CMK (cell line): Measurements from ENCODE around the gene RAB6B.

Experiments used
- DNase-seq: peaks from one replicate; pipeline ENCODE4 v3.0.0-alpha.2; 2010; ENCODE audit warnings: low read depth

The RAB6B gene

GRCh38 chr3:133895208-133896001 lies at the start of gene RAB6B:
TSS of gene RAB6B (minus strand) at chr3:133895882. CDS start at chr3:133895466, 416 bp downstream.
- DNase-seq: no peak

- DNase-seq: no peak
These were observed 49.1 kb upstream of the RAB6B start for GRCh38 chr3:133944641-133945380.

GRCh38 chr3:133944181-133944580 lies 48.5 kb upstream of the RAB6B start:
- no peak for DNase-seq

GRCh38 chr3:133943639-133944141 lies 48.0 kb upstream of the RAB6B start:
- peak; percentile 32 for DNase-seq

GRCh38 chr3:133943031-133943535 lies 47.4 kb upstream of the RAB6B start:
- DNase-seq: no peak

- DNase-seq: no peak
These were observed 45.7 kb upstream of the RAB6B start for GRCh38 chr3:133941415-133941821.

- DNase-seq: no peak
These were observed 44.9 kb upstream of the RAB6B start for GRCh38 chr3:133940536-133940935.

GRCh38 chr3:133939463-133939835 lies 43.8 kb upstream of the RAB6B start:
- no peak for DNase-seq

- DNase-seq: no peak
These were observed 43.2 kb upstream of the RAB6B start for GRCh38 chr3:133938770-133939462.

GRCh38 chr3:133937756-133938601 lies 42.3 kb upstream of the RAB6B start:
- no peak for DNase-seq

- no peak for DNase-seq
These were observed 41.5 kb upstream of the RAB6B start for GRCh38 chr3:133937061-133937686.

GRCh38 chr3:133935843-133936769 lies 40.4 kb upstream of the RAB6B start:
- DNase-seq: no peak

- DNase-seq: no peak
These were observed 39.5 kb upstream of the RAB6B start for GRCh38 chr3:133934996-133935842.

GRCh38 chr3:133934073-133934970 lies 38.6 kb upstream of the RAB6B start:
- no peak for DNase-seq

- DNase-seq: no peak
These were observed 37.7 kb upstream of the RAB6B start for GRCh38 chr3:133933097-133934024.

GRCh38 chr3:133932009-133932408 lies 36.3 kb upstream of the RAB6B start:
- DNase-seq: no peak

GRCh38 chr3:133931084-133931483 lies 35.4 kb upstream of the RAB6B start:
- DNase-seq: no peak
